Embryonic facial prominence (tissue), 1 donor: ENCODE data around the gene LIG4.
"Not testable (repeated sequence)": the region's sequence is repeated elsewhere in the genome, so short reads cannot be mapped to it uniquely, and the experiment has no call there.

Experiments
- DNase-seq: peaks from one replicate; pipeline ENCODE4 v3.0.0-alpha.2; 2016; ENCODE audit errors: extremely low spot score

LIG4 gene

GRCh38 chr13:108215436-108215835 is at the start of gene LIG4:
Gene LIG4 (minus strand): TSS chr13:108215536. CDS start chr13:108211268, 4,268 bp downstream.
- DNase-seq = peak; percentile 84

- DNase-seq = no peak
Observed at GRCh38 chr13:108263621-108264355, 48.5 kb upstream of the LIG4 start.

- no peak for DNase-seq
Observed at GRCh38 chr13:108257248-108257647, 41.9 kb upstream of the LIG4 start.

GRCh38 chr13:108249150-108249549 is 33.8 kb upstream of the LIG4 start:
- no peak for DNase-seq

- DNase-seq = no peak
Observed at GRCh38 chr13:108230377-108230776, 15.0 kb upstream of the LIG4 start.

DNA sequence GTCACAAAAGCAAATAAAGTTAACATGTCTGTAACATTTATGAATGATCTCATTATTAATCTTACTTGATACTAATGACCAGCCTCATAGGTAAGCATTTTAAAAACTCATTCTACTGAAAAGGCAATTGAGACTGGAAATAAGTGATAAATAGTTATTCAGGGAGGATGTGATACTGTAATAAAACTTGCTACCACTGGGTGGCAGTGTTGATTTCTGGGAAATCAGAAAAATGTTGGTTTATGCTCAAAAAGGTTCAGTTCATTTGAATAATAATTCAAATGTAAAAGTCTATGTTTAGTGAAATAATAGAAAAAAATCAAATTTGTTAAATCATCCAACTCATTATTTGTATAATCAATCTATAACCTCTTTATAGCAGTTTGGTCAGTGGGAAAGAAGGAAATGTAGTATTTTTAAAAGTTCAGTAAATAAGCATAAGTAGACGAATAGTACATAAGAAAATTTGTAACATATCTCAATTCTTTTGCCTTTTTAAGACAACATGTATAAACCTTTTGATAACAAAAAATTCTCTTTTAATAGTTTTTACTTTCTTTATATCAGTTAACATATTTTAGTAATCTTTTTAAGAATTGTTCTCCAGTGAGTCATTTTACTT is 12.4 kb upstream of the LIG4 start:
- DNase-seq = no peak

DNA sequence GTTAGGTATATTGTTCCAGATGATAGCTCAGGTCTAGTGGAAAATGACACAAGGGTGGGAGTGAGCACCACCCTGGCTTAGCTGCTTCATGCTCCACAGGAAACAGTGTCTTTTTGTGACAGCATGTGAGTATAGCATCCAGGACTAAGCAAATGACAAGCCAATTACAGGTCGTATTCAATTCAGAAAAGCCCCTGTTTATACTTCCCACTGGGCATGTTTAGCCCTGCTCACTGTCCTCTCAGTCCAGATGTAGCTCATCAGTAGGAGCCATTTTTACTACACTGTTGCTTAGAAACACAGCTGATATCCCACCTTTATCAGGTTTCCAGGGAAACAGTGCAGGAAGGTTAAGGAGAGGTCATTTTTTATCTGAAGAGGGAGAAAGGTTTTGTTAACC is 10.8 kb upstream of the LIG4 start:
- DNase-seq = no peak

DNA sequence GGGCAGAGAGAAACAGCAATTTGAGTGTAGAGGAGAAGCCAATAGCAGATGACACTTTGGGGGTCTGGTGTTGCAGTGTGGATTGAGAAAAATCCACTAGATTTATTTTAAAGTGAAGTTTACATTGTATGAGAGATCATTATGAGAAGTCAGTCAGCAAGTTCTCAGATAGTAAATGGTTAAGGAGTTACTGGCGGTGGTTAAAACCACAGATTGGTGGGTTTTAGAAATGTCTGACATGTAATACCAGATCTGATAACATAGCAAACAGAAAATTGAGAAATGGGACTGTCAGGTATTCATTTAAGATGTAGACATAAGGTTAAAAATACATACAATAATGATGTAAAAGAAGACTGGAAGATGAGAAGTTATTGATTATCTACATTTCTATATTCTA is 10.1 kb upstream of the LIG4 start:
- no peak for DNase-seq

- no peak for DNase-seq
Observed at GRCh38 chr13:108223687-108224503, 8.6 kb upstream of the LIG4 start.

DNA sequence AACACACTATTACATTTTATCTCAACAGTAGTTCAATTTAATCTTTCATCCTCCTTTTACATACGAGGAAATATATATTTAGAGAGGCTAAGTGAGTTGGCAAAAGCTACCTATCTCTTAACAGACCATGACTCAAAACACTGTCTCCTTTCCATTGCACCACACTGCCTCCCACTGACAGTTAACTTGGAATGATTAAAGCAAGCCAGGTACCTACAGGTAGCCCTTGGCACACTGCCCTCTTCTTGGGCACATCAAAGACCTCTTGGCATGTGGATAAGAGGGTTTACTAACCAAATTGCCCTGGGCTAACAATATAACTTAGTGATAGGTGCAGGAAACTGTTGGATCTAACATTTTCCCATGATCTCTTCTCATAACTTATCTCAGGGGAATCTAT is 4.7 kb upstream of the LIG4 start:
- DNase-seq = no peak

DNA sequence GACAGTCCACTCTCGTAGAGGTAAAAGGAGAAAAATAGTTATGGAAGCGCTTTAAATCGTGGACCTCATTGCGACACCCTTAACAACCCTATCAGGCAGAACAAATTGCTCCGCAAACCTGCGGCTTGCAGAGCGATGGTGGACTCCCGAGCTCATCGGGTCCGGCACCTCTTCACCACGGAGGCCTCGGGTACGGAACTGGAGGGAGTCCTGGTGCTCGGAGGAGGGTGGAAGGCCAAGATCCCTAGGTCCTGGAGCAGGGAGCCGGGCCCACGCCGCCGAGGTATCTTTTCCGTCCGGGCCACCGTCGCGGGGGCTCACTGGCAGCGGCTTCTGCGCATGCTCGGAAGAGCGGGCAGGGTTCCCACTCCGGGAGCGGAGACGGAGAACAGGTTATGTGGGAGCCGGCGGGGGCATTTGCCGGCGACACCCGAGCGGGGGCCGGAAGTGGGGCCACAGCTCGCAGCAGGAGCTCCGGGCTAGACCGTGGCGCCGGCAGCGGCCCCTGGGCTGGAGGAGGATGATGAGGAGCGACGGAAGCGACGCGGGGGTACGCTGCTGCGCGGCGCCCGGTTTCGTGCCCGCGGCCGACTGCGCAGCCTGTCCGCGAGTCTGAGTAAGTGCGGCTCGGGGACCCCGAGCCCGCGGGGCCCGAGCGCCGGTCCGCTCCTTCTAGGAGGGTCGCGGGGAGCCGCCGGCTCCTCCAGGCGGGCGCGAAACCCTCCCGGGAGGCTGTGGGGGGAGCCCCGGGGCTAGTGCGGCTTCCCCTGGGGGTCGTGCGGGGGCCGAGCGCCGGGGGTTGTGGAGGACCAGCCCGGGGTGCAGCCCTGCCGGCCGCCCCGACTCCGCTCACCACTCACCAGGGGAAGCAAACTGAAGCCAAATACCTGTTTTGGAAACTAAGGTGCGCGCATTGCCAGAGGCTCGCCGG is 3.0 kb upstream of the LIG4 start, which contains the start of gene ABHD13:
Gene ABHD13 (plus strand): TSS at position 349 of the 931 bp plus-strand sequence. CDS start 10,827 bp downstream, outside the sequence.
- DNase-seq = peak; percentile 83

DNA sequence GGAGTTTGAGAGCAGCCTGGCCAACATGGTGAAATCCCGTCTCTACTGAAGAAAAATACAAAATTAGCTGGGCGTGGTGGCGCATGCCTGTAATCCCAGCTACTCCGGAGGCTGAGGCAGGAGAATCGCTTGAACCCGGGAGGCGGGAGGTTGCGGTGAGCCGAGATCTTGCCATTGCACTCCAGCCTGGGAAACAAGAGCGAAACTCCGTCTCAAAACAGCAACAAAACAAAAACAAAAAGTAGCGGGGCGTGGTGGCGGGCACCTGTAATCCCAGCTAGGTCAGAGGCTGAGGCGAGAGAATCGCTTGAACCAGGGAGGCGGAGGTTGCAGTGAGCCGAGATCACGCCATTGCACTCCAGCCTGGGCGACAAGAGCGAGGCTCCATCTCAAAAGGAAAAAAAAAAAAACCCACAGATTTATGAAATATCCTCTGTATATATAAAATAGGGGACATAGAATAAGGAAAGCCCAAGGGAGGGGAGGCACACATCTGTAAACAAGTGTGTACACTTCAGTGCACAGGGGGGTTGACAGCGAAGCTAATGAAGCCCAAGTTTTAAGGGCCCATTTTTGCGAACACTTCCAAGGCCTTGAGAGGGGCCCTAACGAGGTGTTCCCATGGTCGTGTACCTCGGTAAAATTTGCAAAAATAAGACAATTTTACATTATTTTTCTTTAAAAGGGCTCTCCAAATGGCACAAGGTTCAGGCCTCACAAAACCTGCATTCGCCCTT is 2.1 kb upstream of the LIG4 start:
- DNase-seq = not testable (repeated sequence)

GRCh38 chr13:108214441-108215271 is 680 bp downstream of the LIG4 start:
- DNase-seq = no peak

DNA sequence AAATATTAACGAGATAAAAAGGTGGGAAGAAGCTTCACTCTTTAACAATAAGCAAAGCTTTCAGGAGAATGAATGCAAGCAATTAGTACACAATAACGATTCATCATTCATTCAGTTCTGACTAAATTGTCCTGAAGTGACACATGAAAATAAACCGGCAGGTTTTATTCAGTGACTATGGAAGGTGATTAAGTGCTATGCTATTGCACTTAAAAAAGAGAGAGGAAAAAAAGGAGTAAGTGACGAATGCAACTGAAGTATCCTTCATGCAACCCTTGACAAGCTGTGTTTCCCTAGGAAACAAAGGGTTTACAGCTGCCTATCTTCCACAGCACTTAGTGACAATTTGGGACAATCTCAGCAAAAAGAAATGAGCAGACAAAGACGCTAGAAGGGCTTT is 1.4 kb downstream of the LIG4 start:
- DNase-seq = no peak

DNA sequence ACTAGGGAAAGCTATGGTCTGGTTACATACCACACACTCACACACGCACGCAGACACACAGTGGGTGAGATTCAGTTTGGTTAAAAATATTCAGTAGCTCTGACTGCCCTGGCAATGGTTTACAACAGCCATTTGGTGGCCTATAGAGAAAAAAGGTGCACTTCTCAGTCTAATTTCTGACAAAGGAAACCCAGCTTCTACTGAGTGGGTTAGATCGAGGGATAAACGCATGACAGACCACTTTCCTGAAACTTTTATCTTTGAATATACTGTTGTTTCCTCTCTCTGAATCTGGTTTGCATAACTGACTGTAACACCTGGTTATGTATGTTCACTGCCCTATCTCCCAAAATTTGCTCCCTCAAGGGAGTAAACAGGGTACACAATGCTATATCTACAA is 2.5 kb downstream of the LIG4 start:
- no peak for DNase-seq

- DNase-seq = no peak
Observed at GRCh38 chr13:108210551-108210950, 4.8 kb downstream of the LIG4 start.

DNA sequence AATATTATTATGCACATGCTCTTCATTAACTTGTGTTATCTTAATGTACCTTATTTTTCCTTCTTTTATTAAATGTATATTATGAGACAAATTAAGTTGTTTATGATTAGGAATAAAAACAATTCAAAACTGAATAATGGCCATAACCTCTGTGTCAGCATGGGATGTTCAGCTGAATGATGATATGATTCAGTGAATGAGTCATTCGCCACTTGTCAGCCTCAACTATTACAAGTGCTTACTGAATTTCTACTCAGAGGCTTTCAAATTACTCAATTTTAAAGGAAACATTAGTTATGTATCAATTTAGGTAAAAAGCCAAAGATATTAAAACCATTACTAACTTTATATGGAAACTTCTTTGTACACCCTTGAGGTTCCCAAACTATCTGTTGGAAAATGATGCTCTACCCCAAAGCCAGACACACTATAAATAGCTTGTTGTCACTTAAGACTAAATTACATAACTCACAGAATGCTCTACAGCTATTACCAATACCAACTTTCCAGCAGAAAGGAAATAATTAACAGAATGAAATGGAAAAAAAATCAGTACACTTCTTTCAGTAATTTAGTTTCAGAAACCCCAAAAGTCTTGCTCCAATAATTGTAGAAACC is 14.4 kb downstream of the LIG4 start:
- no peak for DNase-seq

DNA sequence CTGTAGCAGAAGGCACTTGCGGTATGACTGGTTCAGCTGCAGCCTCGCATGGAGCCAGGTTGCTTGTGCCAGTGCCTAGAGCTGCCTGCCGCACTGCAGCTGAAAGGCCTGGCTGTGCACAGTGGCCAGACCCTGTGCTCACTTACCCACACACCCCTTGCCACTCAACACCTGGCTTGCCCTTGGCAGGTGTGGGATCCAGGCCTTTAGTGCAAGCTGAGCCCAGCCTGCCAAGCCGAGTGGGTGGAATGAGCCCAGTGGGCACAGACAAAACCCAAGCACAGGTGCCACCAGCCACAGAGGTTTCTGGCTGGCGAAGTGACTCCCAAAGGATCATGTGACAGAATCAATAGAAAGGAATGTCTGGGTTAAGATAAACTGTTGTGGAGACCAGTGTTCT is 19.5 kb downstream of the LIG4 start:
- DNase-seq = no peak

DNA sequence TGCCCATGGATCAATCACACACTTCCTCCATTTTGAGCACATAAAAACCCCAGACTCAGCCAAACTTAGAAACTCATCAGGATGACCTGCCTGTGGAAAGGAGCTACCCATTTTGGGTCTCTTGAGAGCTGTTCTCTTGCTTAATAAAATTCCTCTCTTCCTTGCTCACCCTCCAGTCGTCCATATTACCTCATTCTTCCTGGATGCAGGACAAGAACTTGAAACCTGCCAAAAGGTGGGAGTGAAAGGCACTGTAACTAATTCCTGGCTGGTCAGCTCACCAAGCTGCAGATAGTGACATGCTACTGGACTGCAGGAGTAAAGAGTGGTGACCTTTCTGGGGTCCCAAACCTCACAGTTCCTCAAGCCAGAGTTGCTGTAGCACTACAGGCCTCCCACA is 20.2 kb downstream of the LIG4 start:
- no peak for DNase-seq
